Activated CD4-positive, alpha-beta T cell treated with anti-CD3 and anti-CD28 coated beads, Interleukin-2, amount 50 U/mL, for 1 hour (primary cell): Measurements from ENCODE around the gene ELOVL6.
"Not testable (repeated sequence)": the region's sequence is repeated elsewhere in the genome, so short reads cannot be mapped to it uniquely, and the experiment has no call there.

Experiments
- DNase-seq: peaks from one replicate; pipeline ENCODE4 v3.0.0-alpha.2; 2020

The ELOVL6 gene

GRCh38 chr4:110119337-110119736 is 79.1 kb downstream of the ELOVL6 start:
- DNase-seq: no peak

GRCh38 chr4:110112056-110112455 is 86.4 kb downstream of the ELOVL6 start:
- no peak for DNase-seq

DNA sequence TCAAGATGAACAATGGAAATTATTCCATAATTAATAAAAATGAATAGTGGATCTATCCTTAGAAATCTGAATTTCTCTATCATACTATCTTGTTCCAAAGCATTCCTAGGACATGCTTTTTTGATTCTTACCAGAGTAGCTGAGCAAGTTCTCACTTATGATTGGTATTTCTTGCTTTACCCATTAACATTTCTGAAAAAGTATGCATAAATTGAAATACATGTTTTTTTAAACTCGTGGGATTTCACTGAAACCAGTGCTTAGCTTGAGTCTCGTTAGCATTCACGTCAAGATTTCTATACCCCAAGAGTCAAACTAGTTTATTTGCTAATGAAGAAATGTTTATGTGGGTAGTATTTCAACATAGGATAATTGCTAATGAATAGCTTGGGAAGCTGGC is 89.0 kb downstream of the ELOVL6 start:
- no peak for DNase-seq

DNA sequence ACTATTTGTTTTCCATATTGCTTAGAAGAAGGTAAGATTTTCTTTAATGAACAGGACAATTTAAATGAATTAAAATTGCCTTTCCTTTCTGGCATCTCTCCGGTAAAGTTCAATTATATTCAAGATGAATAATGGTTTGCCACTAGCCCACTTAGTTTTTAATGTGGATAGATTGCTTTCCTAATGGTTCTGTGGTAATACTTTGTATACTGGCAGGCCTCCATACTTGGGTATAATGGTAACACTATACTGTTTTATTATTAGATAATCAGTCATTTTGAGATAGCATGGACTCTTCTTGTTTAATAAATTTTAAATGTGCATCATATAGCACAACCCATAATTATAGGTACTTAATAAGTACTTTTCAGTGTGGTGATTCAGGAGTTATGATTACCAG is 89.5 kb downstream of the ELOVL6 start:
- DNase-seq: no peak

- DNase-seq: no peak
Observed at GRCh38 chr4:110108422-110108821, 90.0 kb downstream of the ELOVL6 start.

DNA sequence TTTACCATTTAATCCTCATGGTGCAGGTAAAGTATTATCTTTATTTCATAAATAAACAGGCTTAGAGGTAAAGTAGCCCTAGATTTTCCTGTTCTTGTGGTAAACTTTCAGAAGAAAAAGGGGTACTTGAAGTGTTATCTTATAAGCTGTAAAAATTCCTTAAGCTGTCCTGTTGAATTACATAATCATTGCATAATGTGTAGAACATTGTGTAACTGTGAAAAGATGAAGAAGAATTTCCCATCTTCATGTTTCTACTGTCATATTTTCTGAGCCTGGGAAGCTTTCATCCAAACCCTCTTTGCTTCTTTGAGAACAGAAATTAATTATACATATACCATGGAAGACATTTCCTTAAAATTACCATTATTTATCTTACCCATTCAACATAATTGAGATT is 90.5 kb downstream of the ELOVL6 start:
- no peak for DNase-seq

DNA sequence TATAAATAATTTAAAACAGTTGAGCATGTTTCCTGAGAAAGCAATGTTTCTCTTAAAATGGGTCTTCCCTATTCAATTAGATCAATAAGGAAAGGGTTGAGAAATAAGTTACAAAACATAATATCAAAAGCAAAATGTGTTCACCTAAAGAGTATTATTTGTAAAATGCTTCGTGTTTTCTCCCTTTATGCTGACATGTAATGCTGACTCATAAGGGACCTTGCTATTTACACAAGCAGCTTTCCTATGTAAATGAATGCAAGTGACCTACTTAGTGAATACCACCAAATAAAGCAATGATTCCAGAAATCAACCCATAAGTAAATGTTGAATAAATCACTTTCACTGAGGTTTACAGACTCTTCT is 91.5 kb downstream of the ELOVL6 start:
- DNase-seq: no peak

DNA sequence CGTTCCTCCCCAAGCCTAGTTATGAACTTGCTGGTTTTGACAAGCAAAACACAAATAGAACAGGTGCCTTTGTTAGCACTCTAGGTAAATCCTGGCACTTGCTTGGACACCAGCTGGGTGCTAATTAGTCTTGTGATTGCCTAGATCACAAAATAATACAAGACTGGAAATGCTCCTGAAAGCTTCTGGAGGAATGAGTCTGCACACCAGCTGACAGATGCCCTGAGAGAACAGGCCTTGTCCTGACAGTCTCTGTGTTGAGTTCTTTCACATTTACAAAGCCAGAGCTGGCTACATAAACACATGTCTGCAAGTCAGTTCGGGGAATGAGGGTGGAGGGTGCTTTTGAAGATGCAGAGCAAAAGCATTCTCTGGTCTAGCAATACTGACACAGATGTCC is 93.8 kb downstream of the ELOVL6 start:
- DNase-seq: no peak

DNA sequence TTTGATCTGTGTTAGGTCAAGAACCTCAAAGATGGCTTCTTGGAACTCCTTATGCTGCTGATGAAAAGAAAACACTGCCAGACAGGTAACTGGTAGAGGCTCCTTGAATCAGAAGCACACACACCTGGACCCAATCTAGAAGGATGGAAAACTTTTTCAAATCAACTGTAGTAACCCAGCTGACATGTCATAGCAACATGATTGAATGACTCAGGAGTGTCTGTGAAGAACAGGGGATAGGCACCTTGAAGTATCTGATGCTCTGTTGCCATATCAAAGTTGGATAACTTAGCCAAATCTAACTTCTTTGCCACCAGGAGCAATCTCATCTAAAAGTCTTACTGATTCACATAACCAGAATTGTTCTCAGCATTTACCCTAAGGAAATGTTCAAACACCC is 98.8 kb downstream of the ELOVL6 start:
- DNase-seq: no peak

- DNase-seq: no peak
Observed at GRCh38 chr4:110096405-110096804, 102.0 kb downstream of the ELOVL6 start.

DNA sequence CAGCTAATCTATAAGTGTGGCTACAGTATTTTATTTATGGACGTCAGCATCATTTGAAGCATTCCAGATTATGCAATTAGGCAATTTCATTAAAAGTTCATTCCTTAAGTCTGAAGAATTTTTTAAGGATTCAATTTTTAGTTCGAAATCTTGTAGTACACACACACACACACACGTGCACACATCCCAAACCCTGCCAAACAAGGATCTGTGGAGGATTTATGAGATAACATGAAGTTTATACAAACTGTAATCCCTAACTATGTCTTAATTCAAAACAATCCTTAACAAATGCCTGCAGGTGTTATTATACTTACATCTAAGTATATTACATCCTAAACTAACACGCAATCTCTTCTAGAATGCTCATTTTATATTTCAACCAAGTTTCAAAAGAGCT is 105.8 kb downstream of the ELOVL6 start:
- DNase-seq: no peak

DNA sequence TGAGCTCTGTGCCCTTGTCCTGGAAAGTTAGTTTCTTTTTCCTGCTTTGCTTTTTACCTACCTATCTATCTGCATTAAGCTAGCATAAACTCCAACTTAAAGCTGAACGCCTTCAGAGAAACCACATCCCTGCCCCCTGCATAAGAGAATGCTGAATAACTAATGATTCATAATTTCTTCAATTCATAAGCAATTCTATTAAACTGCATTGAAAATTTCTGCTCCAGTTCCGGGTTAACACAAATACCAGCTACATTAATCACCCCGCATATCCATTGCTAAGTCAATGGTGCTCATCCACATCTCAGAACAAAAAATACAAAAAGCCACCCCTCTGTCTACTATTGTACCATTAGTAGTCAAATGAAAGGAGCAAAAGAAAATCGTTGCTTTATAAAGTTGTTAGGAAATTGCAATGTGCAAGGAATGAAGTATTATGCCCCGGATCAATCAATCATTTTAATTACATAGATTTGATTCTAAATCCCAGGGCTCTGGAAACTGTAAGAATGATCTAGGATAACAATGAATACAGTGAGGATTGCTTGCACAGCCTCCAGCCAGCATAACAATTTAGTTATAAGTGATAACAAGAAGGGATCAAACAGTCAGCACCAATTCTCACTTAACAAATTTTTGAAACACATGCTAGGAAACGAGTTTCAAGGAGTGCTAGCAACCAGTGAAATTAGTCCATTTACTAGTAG is 106.8 kb downstream of the ELOVL6 start:
- no peak for DNase-seq

- DNase-seq: no peak
Observed at GRCh38 chr4:110088670-110089069, 109.7 kb downstream of the ELOVL6 start.

- DNase-seq: no peak
Observed at GRCh38 chr4:110087070-110087708, 111.2 kb downstream of the ELOVL6 start.

DNA sequence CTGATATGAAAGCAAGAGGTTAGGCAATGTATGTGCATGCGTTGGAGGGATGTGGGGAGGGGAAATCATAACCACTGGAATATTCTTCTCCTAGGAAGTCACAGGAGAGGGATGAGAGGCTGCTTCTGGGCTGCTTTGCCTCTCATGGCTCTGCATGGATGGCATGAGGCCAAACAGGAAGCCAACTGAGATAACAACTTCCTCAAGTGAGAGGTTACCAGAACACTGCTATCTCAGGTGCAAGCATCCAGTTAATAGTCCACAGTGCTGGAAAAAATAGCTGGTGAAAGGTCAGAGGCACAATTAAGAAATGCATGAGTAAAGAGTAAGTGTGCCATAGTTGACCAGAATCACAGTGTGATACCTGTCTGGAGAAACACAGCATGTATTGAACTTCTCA is 113.3 kb downstream of the ELOVL6 start:
- DNase-seq: no peak

DNA sequence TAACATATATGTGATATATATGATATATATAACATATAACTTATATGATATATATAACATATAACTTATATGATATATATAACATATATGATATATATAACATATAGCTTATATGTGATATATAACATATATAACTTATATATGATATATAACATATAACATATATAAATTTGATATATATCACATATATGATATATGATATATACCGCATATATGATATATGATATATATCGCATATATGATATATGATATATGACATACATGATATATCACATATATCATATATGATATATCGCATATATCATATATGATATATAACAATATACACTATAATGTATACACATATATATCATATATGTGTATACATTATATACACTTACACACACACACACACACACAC is 114.3 kb downstream of the ELOVL6 start:
- no peak for DNase-seq

GRCh38 chr4:110078148-110078547 is 120.3 kb downstream of the ELOVL6 start:
- DNase-seq: not testable (repeated sequence)

DNA sequence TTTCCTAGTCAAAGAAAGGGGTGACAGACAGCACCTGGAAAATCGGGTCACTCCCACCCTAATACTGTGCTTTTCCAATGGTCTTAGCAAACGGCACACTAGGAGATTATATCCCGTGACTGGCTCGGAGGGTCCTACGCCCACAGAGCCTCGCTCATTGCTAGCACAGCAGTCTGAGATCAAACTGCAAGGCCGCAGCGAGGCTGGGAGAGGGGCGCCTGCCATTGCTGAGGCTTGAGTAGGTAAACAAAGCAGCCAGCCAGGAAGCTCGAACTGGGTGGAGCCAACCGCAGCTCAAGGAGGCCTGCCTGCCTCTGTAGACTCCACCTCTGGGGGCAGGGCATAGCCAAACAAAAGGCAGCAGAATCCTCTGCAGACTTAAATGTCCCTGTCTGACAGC is 121.6 kb downstream of the ELOVL6 start:
- DNase-seq: not testable (repeated sequence)

GRCh38 chr4:110075891-110076290 is 122.5 kb downstream of the ELOVL6 start:
- DNase-seq: no peak

DNA sequence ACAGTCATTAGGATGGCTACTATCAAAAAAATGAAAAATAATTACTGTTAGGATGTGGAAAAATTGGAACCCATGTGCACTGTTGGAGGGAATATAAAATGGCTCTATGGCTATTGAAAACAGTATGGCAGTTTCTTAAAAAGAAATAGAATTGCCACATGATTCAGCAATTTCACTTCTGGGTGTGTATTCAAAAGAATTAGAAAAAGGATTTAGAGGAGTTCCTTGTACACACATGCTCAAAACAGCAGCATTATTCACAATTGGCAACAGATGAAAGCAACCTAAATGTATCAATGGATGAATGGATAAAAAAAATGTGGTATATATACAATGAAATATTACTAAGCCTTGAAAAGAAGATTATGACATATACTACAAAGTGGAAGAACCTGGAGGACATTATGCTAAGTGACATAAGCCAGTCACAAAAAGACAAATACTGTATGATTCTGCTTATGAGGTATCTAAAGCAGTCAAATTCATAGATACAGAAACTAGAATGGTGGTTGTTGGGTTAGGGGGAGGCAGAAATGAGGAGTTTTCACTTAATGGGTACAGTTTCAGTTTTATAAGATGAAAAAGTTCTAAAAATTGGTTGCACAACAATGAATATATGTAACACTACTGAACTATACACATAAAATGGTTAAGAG is 123.2 kb downstream of the ELOVL6 start:
- no peak for DNase-seq

DNA sequence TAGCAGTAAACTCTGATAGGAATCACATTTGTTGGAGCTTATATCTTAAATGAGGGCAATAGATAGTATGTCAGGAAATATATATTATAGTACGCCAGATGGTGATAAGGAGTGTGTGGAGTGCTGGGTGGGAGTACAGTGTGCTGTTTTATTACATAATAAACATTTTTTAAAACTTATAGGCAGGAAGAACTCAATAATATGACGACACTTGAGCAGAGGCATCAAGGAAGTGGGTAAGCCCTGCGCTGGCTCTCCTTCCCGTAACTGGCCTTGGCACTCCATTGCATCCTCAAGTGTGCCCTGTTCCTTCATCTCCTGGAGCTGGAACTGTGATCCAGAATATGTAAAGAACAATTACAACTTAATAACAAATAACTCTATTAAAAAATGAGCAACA is 123.8 kb downstream of the ELOVL6 start:
- DNase-seq: no peak

- no peak for DNase-seq
Observed at GRCh38 chr4:110073053-110073845, 125.2 kb downstream of the ELOVL6 start.

GRCh38 chr4:110071466-110071865 is 126.9 kb downstream of the ELOVL6 start:
- DNase-seq: no peak

GRCh38 chr4:110068248-110068647 is 130.2 kb downstream of the ELOVL6 start:
- no peak for DNase-seq
